GM19452 (cell line): ENCODE results near the gene NUP210L.
"Not testable (repeated sequence)": the region's sequence is repeated elsewhere in the genome, so short reads cannot be mapped to it uniquely, and the experiment has no call there.

ENCODE experiments used
- ATAC-seq: cut with Tn5 transposase; IDR thresholded peaks from one replicate; pipeline ENCODE4 v1.9.1; 2021; ENCODE audit not compliant: unreplicated experiment

The NUP210L gene

GRCh38 chr1:154100141-154100540, 54.7 kb downstream of the NUP210L start:
- not testable (repeated sequence) for ATAC-seq

- no peak for ATAC-seq
Observed at GRCh38 chr1:154097873-154098272, 57.0 kb downstream of the NUP210L start.

- no peak for ATAC-seq
Observed at GRCh38 chr1:154095456-154096060, 59.3 kb downstream of the NUP210L start.

GRCh38 chr1:154094411-154094810, 60.5 kb downstream of the NUP210L start:
- ATAC-seq, result no peak

GRCh38 chr1:154093699-154094098, 61.2 kb downstream of the NUP210L start:
- no peak for ATAC-seq

GRCh38 chr1:154091706-154092105, 63.2 kb downstream of the NUP210L start:
- ATAC-seq, result no peak

GRCh38 chr1:154087574-154087973, 67.3 kb downstream of the NUP210L start:
- no peak for ATAC-seq

GRCh38 chr1:154083057-154083456, 71.8 kb downstream of the NUP210L start:
- not testable (repeated sequence) for ATAC-seq

- no peak for ATAC-seq
Observed at GRCh38 chr1:154081386-154082126, 73.3 kb downstream of the NUP210L start.

- ATAC-seq, result no peak
Observed at GRCh38 chr1:154076413-154076812, 78.5 kb downstream of the NUP210L start.

- ATAC-seq, result no peak
Observed at GRCh38 chr1:154075746-154076145, 79.1 kb downstream of the NUP210L start.

GRCh38 chr1:154062309-154062708, 92.6 kb downstream of the NUP210L start:
- no peak for ATAC-seq

GRCh38 chr1:154047436-154047835, 107.4 kb downstream of the NUP210L start:
- not testable (repeated sequence) for ATAC-seq

- not testable (repeated sequence) for ATAC-seq
Observed at GRCh38 chr1:154033697-154034096, 121.2 kb downstream of the NUP210L start.

GRCh38 chr1:154019940-154020339, 134.9 kb downstream of the NUP210L start:
- ATAC-seq, result no peak

- no peak for ATAC-seq
Observed at GRCh38 chr1:154019269-154019668, 135.6 kb downstream of the NUP210L start.

GRCh38 chr1:154014154-154014907, 140.5 kb downstream of the NUP210L start:
- ATAC-seq, result no peak

GRCh38 chr1:154012543-154012942, 142.3 kb downstream of the NUP210L start:
- not testable (repeated sequence) for ATAC-seq

- ATAC-seq, result no peak
Observed at GRCh38 chr1:154012129-154012528, 142.7 kb downstream of the NUP210L start.

GRCh38 chr1:154006136-154006535, 148.7 kb downstream of the NUP210L start:
- ATAC-seq, result no peak

GRCh38 chr1:154000420-154000819, 154.5 kb downstream of the NUP210L start:
- ATAC-seq, result no peak

- ATAC-seq, result not testable (repeated sequence)
Observed at GRCh38 chr1:153996882-153997281, 158.0 kb downstream of the NUP210L start.
